ENCODE measurements around the gene ZNF740.

- TF ChIP-seq CTCF (IDR thresholded peaks at IDR 0.05), result no peak
- TF ChIP-seq POLR2A (IDR thresholded peaks at IDR 0.05), result peak in 1 of 4 donors; percentile 15
These were observed 38.9 kb downstream of the ZNF740 start for GRCh38 chr12:53219292-53219955.

Measured in esophagus squamous epithelium (tissue), 4 donors.